SK-N-SH (cell line): ENCODE measurements around the gene TRIM7.

ENCODE experiments used
- TF ChIP-seq, protein P1 (sequence below): IDR thresholded peaks from 2 replicates; pipeline ENCODE4 v1.6.1; 2012; ENCODE audit warnings: mild to moderate bottlenecking, low read depth, low read length, moderate library complexity
- TF ChIP-seq, protein P2 (sequence below): IDR thresholded peaks from 2 replicates; pipeline ENCODE4 v1.4.0; 2012; ENCODE audit warnings: low read depth
- TF ChIP-seq, protein P3 (sequence below): fragments of 200-600 bp; sonication (generic); IDR thresholded peaks from 2 replicates; pipeline ENCODE4 v1.6.1; 2017; ENCODE audit warnings: antibody characterized with exemption, mild to moderate bottlenecking, moderate library complexity

DNA sequence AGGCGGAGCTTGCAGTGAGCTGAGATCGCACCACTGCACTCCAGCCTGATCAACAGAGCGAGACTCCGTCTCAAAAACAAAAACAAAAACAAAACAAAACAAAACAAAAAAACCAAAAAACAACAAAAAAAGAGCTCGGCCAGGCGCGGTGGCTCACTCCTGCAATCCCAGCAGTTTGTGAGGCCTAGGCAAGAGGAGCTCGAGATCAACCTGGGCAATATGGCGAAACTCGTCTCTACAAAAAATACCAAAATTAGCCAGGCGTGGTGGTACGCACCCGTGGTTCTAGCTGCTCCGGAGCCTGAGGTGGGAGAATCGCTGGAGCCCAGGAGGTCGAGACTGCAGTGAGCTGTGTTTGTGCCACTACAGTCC is 20.2 kb downstream of the TRIM7 start:
- TF ChIP-seq, protein P1, sequence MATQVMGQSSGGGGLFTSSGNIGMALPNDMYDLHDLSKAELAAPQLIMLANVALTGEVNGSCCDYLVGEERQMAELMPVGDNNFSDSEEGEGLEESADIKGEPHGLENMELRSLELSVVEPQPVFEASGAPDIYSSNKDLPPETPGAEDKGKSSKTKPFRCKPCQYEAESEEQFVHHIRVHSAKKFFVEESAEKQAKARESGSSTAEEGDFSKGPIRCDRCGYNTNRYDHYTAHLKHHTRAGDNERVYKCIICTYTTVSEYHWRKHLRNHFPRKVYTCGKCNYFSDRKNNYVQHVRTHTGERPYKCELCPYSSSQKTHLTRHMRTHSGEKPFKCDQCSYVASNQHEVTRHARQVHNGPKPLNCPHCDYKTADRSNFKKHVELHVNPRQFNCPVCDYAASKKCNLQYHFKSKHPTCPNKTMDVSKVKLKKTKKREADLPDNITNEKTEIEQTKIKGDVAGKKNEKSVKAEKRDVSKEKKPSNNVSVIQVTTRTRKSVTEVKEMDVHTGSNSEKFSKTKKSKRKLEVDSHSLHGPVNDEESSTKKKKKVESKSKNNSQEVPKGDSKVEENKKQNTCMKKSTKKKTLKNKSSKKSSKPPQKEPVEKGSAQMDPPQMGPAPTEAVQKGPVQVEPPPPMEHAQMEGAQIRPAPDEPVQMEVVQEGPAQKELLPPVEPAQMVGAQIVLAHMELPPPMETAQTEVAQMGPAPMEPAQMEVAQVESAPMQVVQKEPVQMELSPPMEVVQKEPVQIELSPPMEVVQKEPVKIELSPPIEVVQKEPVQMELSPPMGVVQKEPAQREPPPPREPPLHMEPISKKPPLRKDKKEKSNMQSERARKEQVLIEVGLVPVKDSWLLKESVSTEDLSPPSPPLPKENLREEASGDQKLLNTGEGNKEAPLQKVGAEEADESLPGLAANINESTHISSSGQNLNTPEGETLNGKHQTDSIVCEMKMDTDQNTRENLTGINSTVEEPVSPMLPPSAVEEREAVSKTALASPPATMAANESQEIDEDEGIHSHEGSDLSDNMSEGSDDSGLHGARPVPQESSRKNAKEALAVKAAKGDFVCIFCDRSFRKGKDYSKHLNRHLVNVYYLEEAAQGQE: no peak
- TF ChIP-seq, protein P2, sequence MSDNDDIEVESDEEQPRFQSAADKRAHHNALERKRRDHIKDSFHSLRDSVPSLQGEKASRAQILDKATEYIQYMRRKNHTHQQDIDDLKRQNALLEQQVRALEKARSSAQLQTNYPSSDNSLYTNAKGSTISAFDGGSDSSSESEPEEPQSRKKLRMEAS: no peak
- TF ChIP-seq, protein P3, sequence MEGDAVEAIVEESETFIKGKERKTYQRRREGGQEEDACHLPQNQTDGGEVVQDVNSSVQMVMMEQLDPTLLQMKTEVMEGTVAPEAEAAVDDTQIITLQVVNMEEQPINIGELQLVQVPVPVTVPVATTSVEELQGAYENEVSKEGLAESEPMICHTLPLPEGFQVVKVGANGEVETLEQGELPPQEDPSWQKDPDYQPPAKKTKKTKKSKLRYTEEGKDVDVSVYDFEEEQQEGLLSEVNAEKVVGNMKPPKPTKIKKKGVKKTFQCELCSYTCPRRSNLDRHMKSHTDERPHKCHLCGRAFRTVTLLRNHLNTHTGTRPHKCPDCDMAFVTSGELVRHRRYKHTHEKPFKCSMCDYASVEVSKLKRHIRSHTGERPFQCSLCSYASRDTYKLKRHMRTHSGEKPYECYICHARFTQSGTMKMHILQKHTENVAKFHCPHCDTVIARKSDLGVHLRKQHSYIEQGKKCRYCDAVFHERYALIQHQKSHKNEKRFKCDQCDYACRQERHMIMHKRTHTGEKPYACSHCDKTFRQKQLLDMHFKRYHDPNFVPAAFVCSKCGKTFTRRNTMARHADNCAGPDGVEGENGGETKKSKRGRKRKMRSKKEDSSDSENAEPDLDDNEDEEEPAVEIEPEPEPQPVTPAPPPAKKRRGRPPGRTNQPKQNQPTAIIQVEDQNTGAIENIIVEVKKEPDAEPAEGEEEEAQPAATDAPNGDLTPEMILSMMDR: no peak
